H1 (cell line): ENCODE data around the gene INPP4B.

ENCODE experiments used
- CHD2 ChIP-seq: IDR thresholded peaks from 2 replicates; pipeline ENCODE4 v1.6.1; 2012; ENCODE audit warnings: low read length, improper control_type of control experiment
- CTCF ChIP-seq, 3 experiments: IDR thresholded peaks; 1 replicate in 2 of 3; 2 replicates in 1 of 3; pipeline versions ENCODE4 v1.5.1 to v1.6.1; 2011; ENCODE audit warnings: low read length in 3 of 3, mild to moderate bottlenecking in 3 of 3, inconsistent platforms in 2 of 3, low read depth in 1 of 3, moderate library complexity in 1 of 3; ENCODE audit not compliant: insufficient read depth in 1 of 3; ENCODE audit errors: control extremely low read depth in 1 of 3
- EZH2 ChIP-seq: fragments of 200-600 bp; sonication (generic); IDR thresholded peaks from 2 replicates; pipeline ENCODE4 v1.7.1; 2012; ENCODE audit warnings: low read depth, mild to moderate bottlenecking, moderate library complexity, low read length, inconsistent platforms; ENCODE audit not compliant: severe bottlenecking
- GABPA ChIP-seq: IDR thresholded peaks from 2 replicates; pipeline ENCODE4 v1.6.1; 2011; ENCODE audit warnings: mild to moderate bottlenecking, low read length, moderate library complexity, borderline replicate concordance; ENCODE audit not compliant: insufficient read depth
- POLR2A ChIP-seq, 2 experiments: IDR thresholded peaks; 1 replicate in 1 of 2; 2 replicates in 1 of 2; pipeline ENCODE4 v1.6.1; 2011; ENCODE audit warnings: low read depth in 2 of 2, low read length in 2 of 2, mild to moderate bottlenecking in 2 of 2; ENCODE audit errors: control extremely low read depth in 1 of 2
- ZNF274 ChIP-seq: IDR thresholded peaks from 2 replicates; pipeline ENCODE4 v1.7.0; 2012; ENCODE audit warnings: low read length, borderline replicate concordance; ENCODE audit errors: extremely low read depth

DNA sequence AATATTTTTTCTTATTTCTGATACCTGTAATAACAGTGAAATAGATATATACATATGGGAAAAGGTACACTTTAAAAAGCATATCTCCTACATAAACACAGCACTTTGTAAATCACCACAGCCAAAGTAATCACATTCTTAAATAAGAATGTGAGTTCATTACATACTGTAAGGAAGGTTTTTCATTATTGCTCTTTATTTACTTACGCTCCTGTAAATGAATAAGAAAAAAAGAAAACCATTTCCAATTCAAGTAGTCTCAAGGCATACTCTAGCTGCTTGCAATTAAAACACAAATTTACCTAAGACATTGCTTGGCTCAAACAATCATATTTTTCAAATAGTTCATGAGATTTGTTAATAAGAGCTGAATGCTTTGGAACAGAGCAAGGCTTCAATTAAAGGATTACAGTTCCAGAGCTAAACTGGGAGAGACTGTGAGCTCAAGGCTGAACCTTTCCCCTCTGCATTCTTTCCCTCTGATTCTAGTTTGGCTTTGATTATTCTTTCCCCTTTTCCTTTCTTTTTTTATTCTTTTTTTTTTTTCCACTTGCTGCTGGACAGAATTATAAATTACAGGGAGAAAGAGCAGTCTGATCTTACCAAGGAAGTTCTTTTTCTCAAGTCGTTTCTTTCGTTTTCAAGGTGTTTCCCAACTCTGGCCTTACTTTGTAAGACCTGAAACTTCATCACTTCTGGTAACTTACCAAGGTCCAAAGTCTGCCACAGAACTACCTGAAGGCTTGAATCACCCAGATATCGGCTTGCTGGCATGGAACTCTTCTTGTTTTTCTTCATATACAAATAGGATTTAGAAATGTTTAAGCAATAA lies 278.3 kb downstream of the INPP4B start:
- TF ChIP-seq GABPA: no peak
- TF ChIP-seq CTCF (IDR thresholded peaks at IDR 0.05; ENCODE audit: control extremely low read depth in 1 of 3, insufficient read depth in 1 of 3, low read depth in 1 of 3, low read length in 3 of 3): no peak
- no peak for TF ChIP-seq EZH2
- no peak for TF ChIP-seq CHD2
- no peak for TF ChIP-seq POLR2A (IDR thresholded peaks at IDR 0.05; ENCODE audit: control extremely low read depth in 1 of 2, low read depth in 2 of 2, low read length in 2 of 2)
- no peak for TF ChIP-seq ZNF274
